ENCODE measurements around the gene NBAS. TPM values are rescaled to one million over a fixed set of nuclear protein-coding genes. Genes with fewer than 3 reads are reported as not detected.

NBAS gene
- total and polyA plus RNA-seq, 9 of the 15 experiments (the other 6 are each of a cell fraction or from before 2014, with no cell fraction given), result 15.3 to 94.4 (median 69.9) TPM

DNA sequence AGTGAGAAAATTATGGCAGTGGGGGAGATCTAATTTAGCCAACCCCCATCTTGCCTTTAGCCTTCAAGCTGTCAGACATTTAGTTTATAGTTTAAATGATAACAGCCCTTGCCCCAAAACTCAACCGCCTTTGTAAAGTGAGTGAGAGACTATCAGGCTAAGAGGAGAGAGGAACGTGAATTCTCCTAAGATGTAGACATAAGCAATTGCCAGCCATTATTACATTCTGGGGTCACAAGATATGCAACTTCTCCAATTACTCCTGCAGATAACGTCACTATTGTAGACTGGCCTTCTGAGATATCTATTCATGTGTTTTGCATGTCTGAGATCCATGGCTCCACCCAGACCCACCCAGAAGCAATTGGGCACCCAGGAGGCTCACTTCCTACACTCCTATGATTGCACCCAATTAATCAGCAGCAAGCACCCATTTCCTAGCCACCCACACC is 307.3 kb downstream of the NBAS start (continued):
- TF ChIP-seq, protein P1, sequence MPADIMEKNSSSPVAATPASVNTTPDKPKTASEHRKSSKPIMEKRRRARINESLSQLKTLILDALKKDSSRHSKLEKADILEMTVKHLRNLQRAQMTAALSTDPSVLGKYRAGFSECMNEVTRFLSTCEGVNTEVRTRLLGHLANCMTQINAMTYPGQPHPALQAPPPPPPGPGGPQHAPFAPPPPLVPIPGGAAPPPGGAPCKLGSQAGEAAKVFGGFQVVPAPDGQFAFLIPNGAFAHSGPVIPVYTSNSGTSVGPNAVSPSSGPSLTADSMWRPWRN (IDR thresholded peaks at IDR 0.05; ENCODE audit: low read depth), result no peak
- TF ChIP-seq, protein P2, sequence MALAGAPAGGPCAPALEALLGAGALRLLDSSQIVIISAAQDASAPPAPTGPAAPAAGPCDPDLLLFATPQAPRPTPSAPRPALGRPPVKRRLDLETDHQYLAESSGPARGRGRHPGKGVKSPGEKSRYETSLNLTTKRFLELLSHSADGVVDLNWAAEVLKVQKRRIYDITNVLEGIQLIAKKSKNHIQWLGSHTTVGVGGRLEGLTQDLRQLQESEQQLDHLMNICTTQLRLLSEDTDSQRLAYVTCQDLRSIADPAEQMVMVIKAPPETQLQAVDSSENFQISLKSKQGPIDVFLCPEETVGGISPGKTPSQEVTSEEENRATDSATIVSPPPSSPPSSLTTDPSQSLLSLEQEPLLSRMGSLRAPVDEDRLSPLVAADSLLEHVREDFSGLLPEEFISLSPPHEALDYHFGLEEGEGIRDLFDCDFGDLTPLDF (CRISPR knock-in tag; IDR thresholded peaks at IDR 0.05), result no peak
- TF ChIP-seq MBD2 (IDR thresholded peaks at IDR 0.05; ENCODE audit: borderline replicate concordance, low read depth) (peak; percentile 36; the same call in 1 of the 2 replicates), ZNF124 (CRISPR knock-in tag; IDR thresholded peaks at IDR 0.05) (no peak), MEIS2 (IDR thresholded peaks at IDR 0.05; ENCODE audit: partially characterized antibody) (peak; percentile 85), TAF1 (IDR thresholded peaks at IDR 0.05; ENCODE audit: control insufficient read depth, extremely low read depth, insufficient read depth, low read length, severe bottlenecking) (peak; percentile 23), GATA2 (CRISPR knock-in tag; IDR thresholded peaks at IDR 0.05) (peak; percentile 55; the same call in 1 of the 2 replicates), ZNF57 (CRISPR knock-in tag; IDR thresholded peaks at IDR 0.05) (no peak), PHF21A (IDR thresholded peaks at IDR 0.05; ENCODE audit: borderline replicate concordance, low read depth) (no peak), TEAD4 (IDR thresholded peaks at IDR 0.05; ENCODE audit: low read length) (peak; percentile 95), TEAD4 (CRISPR knock-in tag; IDR thresholded peaks at IDR 0.05; ENCODE audit: borderline replicate concordance) (no peak), HMG20A (CRISPR knock-in tag; conservative IDR thresholded peaks at IDR 0.05) (no peak), CREM (IDR thresholded peaks at IDR 0.05; ENCODE audit: low read depth) (peak; percentile 82), ZNF583 (CRISPR knock-in tag; IDR thresholded peaks at IDR 0.05) (no peak), BHLHE40 (IDR thresholded peaks at IDR 0.05; ENCODE audit: low read length) (peak; percentile 72), ZNF717 (CRISPR knock-in tag; IDR thresholded peaks at IDR 0.05) (no peak), MIER1 (IDR thresholded peaks at IDR 0.05; ENCODE audit: low read depth) (no peak), NFIX (CRISPR knock-in tag; IDR thresholded peaks at IDR 0.05; ENCODE audit: low read depth) (no peak)
- TF ChIP-seq, protein P3, sequence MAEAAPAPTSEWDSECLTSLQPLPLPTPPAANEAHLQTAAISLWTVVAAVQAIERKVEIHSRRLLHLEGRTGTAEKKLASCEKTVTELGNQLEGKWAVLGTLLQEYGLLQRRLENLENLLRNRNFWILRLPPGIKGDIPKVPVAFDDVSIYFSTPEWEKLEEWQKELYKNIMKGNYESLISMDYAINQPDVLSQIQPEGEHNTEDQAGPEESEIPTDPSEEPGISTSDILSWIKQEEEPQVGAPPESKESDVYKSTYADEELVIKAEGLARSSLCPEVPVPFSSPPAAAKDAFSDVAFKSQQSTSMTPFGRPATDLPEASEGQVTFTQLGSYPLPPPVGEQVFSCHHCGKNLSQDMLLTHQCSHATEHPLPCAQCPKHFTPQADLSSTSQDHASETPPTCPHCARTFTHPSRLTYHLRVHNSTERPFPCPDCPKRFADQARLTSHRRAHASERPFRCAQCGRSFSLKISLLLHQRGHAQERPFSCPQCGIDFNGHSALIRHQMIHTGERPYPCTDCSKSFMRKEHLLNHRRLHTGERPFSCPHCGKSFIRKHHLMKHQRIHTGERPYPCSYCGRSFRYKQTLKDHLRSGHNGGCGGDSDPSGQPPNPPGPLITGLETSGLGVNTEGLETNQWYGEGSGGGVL (CRISPR knock-in tag; IDR thresholded peaks at IDR 0.05), result no peak
- TF ChIP-seq, protein P4, sequence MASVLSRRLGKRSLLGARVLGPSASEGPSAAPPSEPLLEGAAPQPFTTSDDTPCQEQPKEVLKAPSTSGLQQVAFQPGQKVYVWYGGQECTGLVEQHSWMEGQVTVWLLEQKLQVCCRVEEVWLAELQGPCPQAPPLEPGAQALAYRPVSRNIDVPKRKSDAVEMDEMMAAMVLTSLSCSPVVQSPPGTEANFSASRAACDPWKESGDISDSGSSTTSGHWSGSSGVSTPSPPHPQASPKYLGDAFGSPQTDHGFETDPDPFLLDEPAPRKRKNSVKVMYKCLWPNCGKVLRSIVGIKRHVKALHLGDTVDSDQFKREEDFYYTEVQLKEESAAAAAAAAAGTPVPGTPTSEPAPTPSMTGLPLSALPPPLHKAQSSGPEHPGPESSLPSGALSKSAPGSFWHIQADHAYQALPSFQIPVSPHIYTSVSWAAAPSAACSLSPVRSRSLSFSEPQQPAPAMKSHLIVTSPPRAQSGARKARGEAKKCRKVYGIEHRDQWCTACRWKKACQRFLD (CRISPR knock-in tag; IDR thresholded peaks at IDR 0.05), result no peak; the same call in 1 of the 2 replicates
- TF ChIP-seq, protein P5, sequence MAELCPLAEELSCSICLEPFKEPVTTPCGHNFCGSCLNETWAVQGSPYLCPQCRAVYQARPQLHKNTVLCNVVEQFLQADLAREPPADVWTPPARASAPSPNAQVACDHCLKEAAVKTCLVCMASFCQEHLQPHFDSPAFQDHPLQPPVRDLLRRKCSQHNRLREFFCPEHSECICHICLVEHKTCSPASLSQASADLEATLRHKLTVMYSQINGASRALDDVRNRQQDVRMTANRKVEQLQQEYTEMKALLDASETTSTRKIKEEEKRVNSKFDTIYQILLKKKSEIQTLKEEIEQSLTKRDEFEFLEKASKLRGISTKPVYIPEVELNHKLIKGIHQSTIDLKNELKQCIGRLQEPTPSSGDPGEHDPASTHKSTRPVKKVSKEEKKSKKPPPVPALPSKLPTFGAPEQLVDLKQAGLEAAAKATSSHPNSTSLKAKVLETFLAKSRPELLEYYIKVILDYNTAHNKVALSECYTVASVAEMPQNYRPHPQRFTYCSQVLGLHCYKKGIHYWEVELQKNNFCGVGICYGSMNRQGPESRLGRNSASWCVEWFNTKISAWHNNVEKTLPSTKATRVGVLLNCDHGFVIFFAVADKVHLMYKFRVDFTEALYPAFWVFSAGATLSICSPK (IDR thresholded peaks at IDR 0.05; ENCODE audit: borderline replicate concordance), result no peak

All from K562 (cell line).